H1 (cell line): Measurements from ENCODE around the gene RUNX1. TPM values are rescaled to one million over a fixed set of nuclear protein-coding genes. Genes with fewer than 3 reads are reported as not detected.

Experiments used
- CTCF ChIA-PET: fragments of 300-600 bp; sonication (Branson Sonifier 250); formaldehyde crosslinking; loops from one replicate; lab custom pipeline; 2021; ENCODE audit not compliant: partially characterized antibody; lab: Charles Lee
- POLR2A ChIA-PET: fragments of 300-600 bp; sonication (Branson Sonifier 250); formaldehyde crosslinking; loops from one replicate; lab custom pipeline; 2021; ENCODE audit warnings: inconsistent platforms; ENCODE audit not compliant: partially characterized antibody; lab: Charles Lee
- DNase-seq, 2 experiments: peaks; one replicate each; pipeline versions ENCODE4 v3.0.0 to v3.0.0-alpha.2; 2010 to 2022; ENCODE audit warnings: low spot score in 2 of 2, low read depth in 1 of 2, mixed read lengths in 1 of 2
- FAIRE-seq: peaks from 2 replicates; lab custom pipeline; 2011; peaks lifted over from hg19 to GRCh38; lab: Jason Lieb, UNC
- H2AFZ ChIP-seq: 2 replicates; pipeline ENCODE4 v1.8.1; 2012; ENCODE audit warnings: low read length, inconsistent platforms
- H2AK5ac ChIP-seq: 2 replicates; pipeline ENCODE4 v1.6.1; 2013; ENCODE audit warnings: low read depth, low read length
- H2BK120ac ChIP-seq: replicated peaks from 2 replicates; pipeline ENCODE3; 2013; ENCODE audit warnings: low read depth, low read length, inconsistent platforms
- H2BK12ac ChIP-seq: 2 replicates; pipeline ENCODE4 v1.6.1; 2013; ENCODE audit warnings: low read depth, low read length
- H2BK15ac ChIP-seq: 2 replicates; pipeline ENCODE4 v1.6.1; 2013; ENCODE audit warnings: low read length
- H2BK20ac ChIP-seq: 2 replicates; pipeline ENCODE4 v1.6.1; 2013; ENCODE audit warnings: low read length
- H2BK5ac ChIP-seq: 2 replicates; pipeline ENCODE4 v1.6.1; 2013; ENCODE audit warnings: low read depth, low read length
- H3K14ac ChIP-seq: 2 replicates; pipeline ENCODE4 v1.6.1; 2013; ENCODE audit warnings: inconsistent platforms; ENCODE audit not compliant: insufficient read length
- H3K18ac ChIP-seq: 2 replicates; pipeline ENCODE4 v1.6.1; 2013; ENCODE audit warnings: low read length; ENCODE audit errors: extremely low read depth
- H3K23ac ChIP-seq: 2 replicates; pipeline ENCODE4 v1.6.1; 2013; ENCODE audit warnings: inconsistent platforms; ENCODE audit not compliant: insufficient read length
- H3K23me2 ChIP-seq: 2 replicates; pipeline ENCODE4 v1.6.1; 2013; ENCODE audit warnings: low read depth, low read length
- H3K27ac ChIP-seq: 2 replicates; pipeline ENCODE4 v1.6.1; 2011; ENCODE audit warnings: low read depth, low read length, inconsistent platforms
- H3K27me3 ChIP-seq, 4 experiments: replicated peaks in 1 of 4; 1 replicate in 1 of 4; 2 replicates in 3 of 4; pipeline versions ENCODE4 v1.6.1 to v1.8.1; 2011 to 2013; ENCODE audit warnings: low read length in 3 of 4, mild to moderate bottlenecking in 3 of 4, inconsistent platforms in 2 of 4, mixed read lengths in 2 of 4, moderate library complexity in 1 of 4; ENCODE audit not compliant: control insufficient read depth in 3 of 4, insufficient read depth in 3 of 4; ENCODE audit errors: extremely low read depth in 1 of 4
- H3K36me3 ChIP-seq, 4 experiments: 2 replicates each; pipeline versions ENCODE4 v1.6.1 to v1.8.1; 2011 to 2013; ENCODE audit warnings: mild to moderate bottlenecking in 4 of 4, low read length in 3 of 4, moderate library complexity in 2 of 4, control low read depth in 1 of 4, inconsistent platforms in 1 of 4; ENCODE audit not compliant: insufficient read depth in 4 of 4, control insufficient read depth in 2 of 4
- H3K4ac ChIP-seq: replicated peaks from 2 replicates; pipeline ENCODE3; 2013; ENCODE audit warnings: low read length, low read depth, mixed read lengths, inconsistent platforms; ENCODE audit not compliant: insufficient read length
- H3K4me1 ChIP-seq, 4 experiments: replicated peaks in 1 of 4; 1 replicate in 1 of 4; 2 replicates in 3 of 4; pipeline versions ENCODE4 v1.6.1 to v1.8.1; 2011 to 2013; ENCODE audit warnings: low read length in 3 of 4, inconsistent platforms in 2 of 4, mixed read lengths in 1 of 4; ENCODE audit not compliant: insufficient read depth in 4 of 4, control insufficient read depth in 3 of 4
- H3K4me2 ChIP-seq, 2 experiments: 2 replicates each; pipeline versions ENCODE4 v1.6.1 to v1.8.1; 2011 to 2013; ENCODE audit warnings: low read depth in 2 of 2, low read length in 2 of 2, control low read depth in 1 of 2, inconsistent platforms in 1 of 2, mild to moderate bottlenecking in 1 of 2; ENCODE audit not compliant: insufficient read depth in 1 of 2
- H3K4me3 ChIP-seq, 4 experiments: fragments of 200-600, 300-600 bp in 1 of 4; sonication (generic), shearing (Covaris generic), sonication (Bioruptor Twin) in 1 of 4; 2 replicates each; pipeline versions ENCODE4 v1.5.1 to v1.8.1; 2011 to 2016; ENCODE audit warnings: low read length in 4 of 4, low read depth in 3 of 4, control low read depth in 2 of 4, inconsistent platforms in 2 of 4, mild to moderate bottlenecking in 2 of 4, mixed read lengths in 1 of 4, moderate library complexity in 1 of 4; ENCODE audit not compliant: insufficient read depth in 2 of 4; ENCODE audit errors: extremely low read depth in 1 of 4
- H3K56ac ChIP-seq: replicated peaks from 2 replicates; pipeline ENCODE3; 2013; ENCODE audit warnings: low read depth, mild to moderate bottlenecking, mixed read lengths, low read length, inconsistent platforms; ENCODE audit not compliant: insufficient read length
- H3K79me1 ChIP-seq: 2 replicates; pipeline ENCODE4 v1.6.1; 2013; ENCODE audit warnings: low read depth, low read length, control low read depth
- H3K79me2 ChIP-seq, 2 experiments: 2 replicates each; pipeline versions ENCODE4 v1.6.1 to v1.8.1; 2012 to 2013; ENCODE audit warnings: low read length in 2 of 2, mild to moderate bottlenecking in 2 of 2, inconsistent platforms in 1 of 2; ENCODE audit not compliant: insufficient read depth in 2 of 2, control insufficient read depth in 1 of 2
- H3K9ac ChIP-seq, 4 experiments: replicated peaks in 1 of 4; 1 replicate in 1 of 4; 2 replicates in 3 of 4; pipeline versions ENCODE4 v1.6.1 to v1.8.1; 2011 to 2013; ENCODE audit warnings: low read depth in 3 of 4, low read length in 3 of 4, control low read depth in 2 of 4, mild to moderate bottlenecking in 2 of 4, moderate library complexity in 2 of 4, inconsistent platforms in 1 of 4; ENCODE audit errors: extremely low read depth in 1 of 4
- H3K9me3 ChIP-seq, 2 experiments: 2 replicates each; pipeline versions ENCODE4 v1.6.1 to v1.8.1; 2012 to 2013; ENCODE audit warnings: mild to moderate bottlenecking in 2 of 2, moderate library complexity in 2 of 2, control low read depth in 1 of 2, inconsistent platforms in 1 of 2, low read depth in 1 of 2, low read length in 1 of 2, mixed read lengths in 1 of 2; ENCODE audit not compliant: insufficient read depth in 2 of 2
- H4K20me1 ChIP-seq, 2 experiments: replicated peaks in 1 of 2; 2 replicates each; pipeline versions ENCODE3 to v1.8.1; 2011 to 2013; ENCODE audit warnings: inconsistent platforms in 2 of 2, low read length in 2 of 2, mild to moderate bottlenecking in 1 of 2; ENCODE audit not compliant: insufficient read depth in 2 of 2, control insufficient read depth in 1 of 2
- H4K5ac ChIP-seq: 2 replicates; pipeline ENCODE4 v1.6.1; 2013; ENCODE audit warnings: low read length, low read depth, mixed read lengths, inconsistent platforms; ENCODE audit not compliant: insufficient read length
- H4K8ac ChIP-seq: 2 replicates; pipeline ENCODE4 v1.8.0; 2013; ENCODE audit warnings: mild to moderate bottlenecking, moderate library complexity, low read length, inconsistent platforms; ENCODE audit not compliant: insufficient read depth; ENCODE audit errors: extremely low read depth
- H4K91ac ChIP-seq: replicated peaks from 2 replicates; pipeline ENCODE3; 2013; ENCODE audit warnings: low read length, mixed read lengths, inconsistent platforms; ENCODE audit not compliant: insufficient read length
- ASH2L ChIP-seq: fragments of 200-600, 300-600 bp; sonication (generic); IDR thresholded peaks from one replicate; pipeline ENCODE4 v1.7.1; 2017; ENCODE audit warnings: low read length
- BACH1 ChIP-seq: IDR thresholded peaks from 2 replicates; pipeline ENCODE4 v1.6.1; 2012; ENCODE audit warnings: low read length, improper control_type of control experiment
- CTBP2 ChIP-seq: IDR thresholded peaks from 2 replicates; pipeline ENCODE4 v1.7.0; 2011; ENCODE audit warnings: borderline replicate concordance, mild to moderate bottlenecking, moderate library complexity, mixed read lengths, low read length; ENCODE audit not compliant: insufficient read depth, insufficient read length
- EP300 ChIP-seq, 2 experiments: IDR thresholded peaks; 1 replicate in 1 of 2; 2 replicates in 1 of 2; pipeline ENCODE4 v1.6.1; 2011 to 2012; ENCODE audit warnings: low read depth in 2 of 2, low read length in 2 of 2, mild to moderate bottlenecking in 2 of 2, borderline replicate concordance in 1 of 2, inconsistent platforms in 1 of 2, moderate library complexity in 1 of 2
- HDAC6 ChIP-seq: IDR thresholded peaks from one replicate; pipeline ENCODE4 v1.7.1; 2012; ENCODE audit warnings: low read depth, mild to moderate bottlenecking, inconsistent platforms, low read length, moderate library complexity
- POLR2A ChIP-seq, 2 experiments: IDR thresholded peaks; 1 replicate in 1 of 2; 2 replicates in 1 of 2; pipeline ENCODE4 v1.6.1; 2011; ENCODE audit warnings: low read depth in 2 of 2, low read length in 2 of 2, mild to moderate bottlenecking in 2 of 2; ENCODE audit errors: control extremely low read depth in 1 of 2
- POU5F1 ChIP-seq: IDR thresholded peaks from 2 replicates; pipeline ENCODE4 v1.6.1; 2011; ENCODE audit warnings: low read depth, mild to moderate bottlenecking, low read length, moderate library complexity
- SIN3A ChIP-seq, 2 experiments: IDR thresholded peaks in 1 of 2; conservative IDR thresholded peaks in 1 of 2; 2 replicates each; pipeline ENCODE4 v1.6.1; 2011 to 2012; ENCODE audit warnings: low read length in 2 of 2, improper control_type of control experiment in 1 of 2, low read depth in 1 of 2, mild to moderate bottlenecking in 1 of 2
- ZNF274 ChIP-seq: IDR thresholded peaks from 2 replicates; pipeline ENCODE4 v1.7.0; 2012; ENCODE audit warnings: low read length, borderline replicate concordance; ENCODE audit errors: extremely low read depth
- WGBS, 2 experiments: shearing (Covaris generic) in 1 of 2; methylation state at CpG; one replicate each; pipeline versions ENCODE4 v1.1.6 to v1.1.7; 2013 to 2015; ENCODE audit warnings: low lambda C conversion rate in 2 of 2, mixed read lengths in 2 of 2, inconsistent platforms in 1 of 2, low coverage in 1 of 2, missing lambda C conversion rate in 1 of 2; ENCODE audit not compliant: insufficient replicate concordance in 2 of 2, insufficient coverage in 1 of 2, insufficient read length in 1 of 2; ENCODE audit errors: extremely low coverage in 1 of 2, missing lambda C conversion rate in 1 of 2; 5-methylcytosine and 5-hydroxymethylcytosine counted together
- polyA plus RNA-seq, 7 experiments: library from polyadenylated mRNA; depleted of rRNA in 3 of 7; stranded (reverse) in 5 of 7; unstranded in 2 of 7; fragments of >200 nt in 5 of 7; fragments of 200-250 nt in 2 of 7; gene quantifications; 1 replicate in 5 of 7; 2 replicates in 1 of 7; 4 replicates in 1 of 7; pipeline versions ENCODE4 v1.2.1 to v1.2.3, GENCODE V29; 2011 to 2013; ENCODE audit warnings: missing spikeins in 2 of 7, mixed read lengths in 2 of 7
- total RNA-seq: library from RNA; stranded (reverse); fragmentation: NEBNext Ultra II Directional; extraction: Animal tissue kit (Norgen Biotek cat#: 25700); gene quantifications from 2 replicates; pipeline ENCODE4 v1.2.1, GENCODE V29; 2021

Gene RUNX1
- total and polyA plus RNA-seq, 2 of the 8 experiments (the other 6 are each of a cell fraction or from before 2014, with no cell fraction given), result 0.20 to 0.60 TPM

- Histone ChIP-seq H3K4me2 (no peak overlapping the region), H4K5ac (no peak overlapping the region), H3K4me3 (no peak overlapping the region), H2AFZ (no peak overlapping the region), H4K20me1 (no peaks in the 10 kb centered on the region), H2BK120ac (no peak overlapping the region), H2AK5ac (no peak overlapping the region), H3K23me2 (no peaks in the 10 kb centered on the region), H3K4me1 (no peaks in the 10 kb centered on the region; a peak in 1 of 7 replicates), H3K79me1 (no peaks in the 10 kb centered on the region), H2BK12ac (no peak overlapping the region), H3K9me3 (no peaks in the 10 kb centered on the region), H3K79me2 (no peaks in the 10 kb centered on the region), H3K23ac (no peak overlapping the region), H3K9ac (no peak overlapping the region), H4K8ac (no peak overlapping the region), H3K36me3 (no peaks in the 10 kb centered on the region), H3K4ac (no peak overlapping the region), H3K18ac (no peak overlapping the region), H3K56ac (no peak overlapping the region), H3K27ac (no peak overlapping the region), H3K14ac (no peak overlapping the region), H2BK5ac (no peak overlapping the region), H3K27me3 (no peaks in the 10 kb centered on the region), H2BK20ac (no peak overlapping the region), H2BK15ac (no peak overlapping the region), H4K91ac (no peak overlapping the region)
- CTCF ChIA-PET, result interaction anchor here (0.8 to 1.5 kb wide), 6 partner anchors 16 to 629 kb away, joined by 3 to 4 read pairs (median 3); no protein-coding TSS in a partner anchor
- WGBS, 2 experiments, result 97% methylated on average over 4 of the region's 4 CpGs; no CpG with 5 or more reads in 1 of the 2 experiments
- FAIRE-seq, result no peak
- no peak for DNase-seq
- POLR2A ChIA-PET, result no interaction called here
- TF ChIP-seq ASH2L (no peak), POLR2A (IDR thresholded peaks at IDR 0.05; ENCODE audit: control extremely low read depth in 1 of 2, low read depth in 2 of 2, low read length in 2 of 2) (no peak), POU5F1 (no peak), SIN3A (conservative IDR thresholded peaks at IDR 0.05 in 1 of 2, IDR thresholded peaks at IDR 0.05 in 1 of 2; ENCODE audit: low read depth in 1 of 2, low read length in 2 of 2) (no peak), ZNF274 (no peak), HDAC6 (no peak), BACH1 (no peak), CTBP2 (no peak), EP300 (IDR thresholded peaks at IDR 0.05; ENCODE audit: borderline replicate concordance in 1 of 2, low read depth in 2 of 2, low read length in 2 of 2) (no peak)
These were observed 100.1 kb downstream of the RUNX1 start for GRCh38 chr21:34949030-34949429.
